ENCODE data around the gene ZFHX3.

DNA sequence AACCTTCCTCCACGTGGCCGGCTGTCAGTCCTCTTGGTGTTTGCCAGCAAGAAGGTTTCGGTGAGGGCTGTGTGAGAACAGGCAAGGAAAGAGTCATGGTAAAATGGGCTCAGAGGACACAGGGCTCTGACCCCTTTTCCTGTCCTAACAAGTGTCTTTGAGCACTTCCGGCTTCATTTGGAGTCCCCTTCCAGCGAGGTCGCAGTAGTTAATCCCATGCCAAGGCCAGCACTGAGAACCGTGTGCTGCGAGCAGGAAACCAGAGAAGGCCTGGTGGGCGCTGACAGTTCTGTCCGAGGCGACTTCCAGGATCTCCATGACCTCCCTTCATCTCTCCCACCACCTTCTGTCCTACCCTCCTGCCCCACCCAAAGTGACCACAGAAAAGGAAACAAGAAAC lies 168.1 kb downstream of the ZFHX3 start:
- TF ChIP-seq, protein P1, sequence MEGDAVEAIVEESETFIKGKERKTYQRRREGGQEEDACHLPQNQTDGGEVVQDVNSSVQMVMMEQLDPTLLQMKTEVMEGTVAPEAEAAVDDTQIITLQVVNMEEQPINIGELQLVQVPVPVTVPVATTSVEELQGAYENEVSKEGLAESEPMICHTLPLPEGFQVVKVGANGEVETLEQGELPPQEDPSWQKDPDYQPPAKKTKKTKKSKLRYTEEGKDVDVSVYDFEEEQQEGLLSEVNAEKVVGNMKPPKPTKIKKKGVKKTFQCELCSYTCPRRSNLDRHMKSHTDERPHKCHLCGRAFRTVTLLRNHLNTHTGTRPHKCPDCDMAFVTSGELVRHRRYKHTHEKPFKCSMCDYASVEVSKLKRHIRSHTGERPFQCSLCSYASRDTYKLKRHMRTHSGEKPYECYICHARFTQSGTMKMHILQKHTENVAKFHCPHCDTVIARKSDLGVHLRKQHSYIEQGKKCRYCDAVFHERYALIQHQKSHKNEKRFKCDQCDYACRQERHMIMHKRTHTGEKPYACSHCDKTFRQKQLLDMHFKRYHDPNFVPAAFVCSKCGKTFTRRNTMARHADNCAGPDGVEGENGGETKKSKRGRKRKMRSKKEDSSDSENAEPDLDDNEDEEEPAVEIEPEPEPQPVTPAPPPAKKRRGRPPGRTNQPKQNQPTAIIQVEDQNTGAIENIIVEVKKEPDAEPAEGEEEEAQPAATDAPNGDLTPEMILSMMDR (IDR thresholded peaks at IDR 0.05): no peak
- TF ChIP-seq POLR2A (IDR thresholded peaks at IDR 0.05): no peak

All from ovary (tissue), 3 donors.